GM18508 (cell line): ENCODE results near the gene PRLR.

Source experiments
- ATAC-seq: cut with Tn5 transposase; IDR thresholded peaks from one replicate; pipeline ENCODE4 v1.9.1; 2021; ENCODE audit warnings: moderate number of reproducible peaks; ENCODE audit not compliant: insufficient read depth, unreplicated experiment

The PRLR gene

GRCh38 chr5:35015063-35015462, 215.2 kb downstream of the PRLR start:
- ATAC-seq, result no peak

- no peak for ATAC-seq
Measured at GRCh38 chr5:35012796-35013195, 217.5 kb downstream of the PRLR start.

GRCh38 chr5:35012365-35012764, 217.9 kb downstream of the PRLR start:
- no peak for ATAC-seq

- ATAC-seq, result no peak
Measured at GRCh38 chr5:35010676-35011075, 219.6 kb downstream of the PRLR start.

GRCh38 chr5:35009657-35010056, 220.6 kb downstream of the PRLR start:
- no peak for ATAC-seq

GRCh38 chr5:35009019-35009418, 221.3 kb downstream of the PRLR start:
- no peak for ATAC-seq

GRCh38 chr5:35004771-35005170, 225.5 kb downstream of the PRLR start:
- no peak for ATAC-seq

GRCh38 chr5:35004200-35004599, 226.1 kb downstream of the PRLR start:
- ATAC-seq, result no peak

- ATAC-seq, result no peak
Measured at GRCh38 chr5:35003018-35003957, 227.0 kb downstream of the PRLR start.

GRCh38 chr5:35002459-35002858, 227.8 kb downstream of the PRLR start:
- ATAC-seq, result no peak

- no peak for ATAC-seq
Measured at GRCh38 chr5:35001842-35002241, 228.4 kb downstream of the PRLR start.
